Measurements from ENCODE around the gene FMN1. TPM values are rescaled to one million over a fixed set of nuclear protein-coding genes. Genes with fewer than 3 reads are reported as not detected.

FMN1 gene
- total and polyA plus RNA-seq, 10 of the 15 experiments (the other 5 are each of a cell fraction or from before 2014, with no cell fraction given) = 0.05 to 0.16 (median 0.08) TPM; not detected in 4

GRCh38 chr15:32824777-32825176 lies 369.7 kb downstream of the FMN1 start:
- H3K27ac ChIP-seq (ENCODE audit: control insufficient read depth, insufficient read depth) = no peak overlapping the region
- ATAC-seq (no peak), DNase-seq (ENCODE audit: low read depth, low spot score) (no peak), FAIRE-seq (no peak)
- H3K9ac ChIP-seq (ENCODE audit: control insufficient read depth, insufficient read depth, low read length) = no peak overlapping the region
- 75% methylated on average over 5 of the region's 5 CpGs for WGBS (ENCODE audit: insufficient coverage, insufficient replicate concordance, low lambda C conversion rate, missing lambda C conversion rate)
- no peaks in the 10 kb centered on the region for H4K20me1 ChIP-seq (ENCODE audit: control insufficient read depth, insufficient read depth)
- no peaks in the 10 kb centered on the region; a peak in 2 of 4 replicates for H3K27me3 ChIP-seq (replicated peaks in 1 of 2; ENCODE audit: control insufficient read depth in 2 of 2, insufficient read depth in 2 of 2, low read length in 1 of 2)
- no peak overlapping the region for H3K4me2 ChIP-seq (ENCODE audit: control insufficient read depth, insufficient read depth)
- H3K9me3 ChIP-seq (replicated peaks; ENCODE audit: control insufficient read depth, insufficient read depth, low read length) = no peaks in the 10 kb centered on the region
- H2AFZ ChIP-seq (ENCODE audit: control insufficient read depth, low read depth, low read length) = no peak overlapping the region
- ChIA-PET POLR2A (no interaction called here), SMC1A (ENCODE audit: uncharacterized antibody, unreplicated experiment) (no interaction called here), RAD21 (ENCODE audit: unreplicated experiment) (no interaction called here), CTCF (no interaction called here)
- intact Hi-C loops (cut with micrococcal nuclease; ENCODE audit: unreplicated experiment) = no loop called here
- in situ Hi-C loops (cut with MboI) = no loop called here
- TF ChIP-seq MTA2 (IDR thresholded peaks at IDR 0.05; ENCODE audit: low read depth) (no peak), BACH1 (IDR thresholded peaks at IDR 0.05; ENCODE audit: borderline replicate concordance) (no peak), NFIC (IDR thresholded peaks at IDR 0.05; ENCODE audit: low read depth, low read length) (no peak), SIN3A (IDR thresholded peaks at IDR 0.05; ENCODE audit: low read depth, low read length) (no peak), ATF2 (IDR thresholded peaks at IDR 0.05; ENCODE audit: low read length) (no peak)
- no peaks in the 10 kb centered on the region for H3K79me2 ChIP-seq (ENCODE audit: control insufficient read depth, insufficient read depth, low read length)
- H3K36me3 ChIP-seq (ENCODE audit: control insufficient read depth in 2 of 2, insufficient read depth in 2 of 2, low read length in 1 of 2) = no peaks in the 10 kb centered on the region
- H3K4me1 ChIP-seq (ENCODE audit: control insufficient read depth, insufficient read depth, low read length) = no peaks in the 10 kb centered on the region
- H3K4me3 ChIP-seq = no peak overlapping the region
- BruUV-seq (replicated peaks) = no TSS peak

GRCh38 chr15:32823750-32824149 lies 370.8 kb downstream of the FMN1 start:
- ChIA-PET CTCF (no interaction called here), RAD21 (ENCODE audit: unreplicated experiment) (no interaction called here), SMC1A (ENCODE audit: uncharacterized antibody, unreplicated experiment) (no interaction called here), POLR2A (no interaction called here)
- Histone ChIP-seq H3K36me3 (ENCODE audit: control insufficient read depth in 2 of 2, insufficient read depth in 2 of 2, low read length in 1 of 2) (no peaks in the 10 kb centered on the region), H3K4me2 (ENCODE audit: control insufficient read depth, insufficient read depth) (no peak overlapping the region), H2AFZ (ENCODE audit: control insufficient read depth, low read depth, low read length) (no peak overlapping the region), H4K20me1 (ENCODE audit: control insufficient read depth, insufficient read depth) (no peaks in the 10 kb centered on the region), H3K4me1 (ENCODE audit: control insufficient read depth, insufficient read depth, low read length) (no peaks in the 10 kb centered on the region), H3K27ac (ENCODE audit: control insufficient read depth, insufficient read depth) (no peak overlapping the region), H3K9me3 (replicated peaks; ENCODE audit: control insufficient read depth, insufficient read depth, low read length) (no peaks in the 10 kb centered on the region), H3K27me3 (replicated peaks in 1 of 2; ENCODE audit: control insufficient read depth in 2 of 2, insufficient read depth in 2 of 2, low read length in 1 of 2) (no peaks in the 10 kb centered on the region; a peak in 1 of 4 replicates), H3K4me3 (no peak overlapping the region), H3K79me2 (ENCODE audit: control insufficient read depth, insufficient read depth, low read length) (no peaks in the 10 kb centered on the region), H3K9ac (ENCODE audit: control insufficient read depth, insufficient read depth, low read length) (no peak overlapping the region)
- DNase-seq (ENCODE audit: low read depth, low spot score) (no peak), FAIRE-seq (no peak), ATAC-seq (no peak)
- intact Hi-C loops (cut with micrococcal nuclease; ENCODE audit: unreplicated experiment) (no loop called here), in situ Hi-C loops (cut with MboI) (no loop called here)
- BruUV-seq (replicated peaks) = no TSS peak
- 9% methylated on average over 4 of the region's 4 CpGs for whole genome bisulfite sequencing (ENCODE audit: insufficient coverage, insufficient replicate concordance, low lambda C conversion rate, missing lambda C conversion rate)
- TF ChIP-seq NKRF (conservative IDR thresholded peaks at IDR 0.05) (no peak), SMAD5 (IDR thresholded peaks at IDR 0.05; ENCODE audit: low read depth) (no peak), ZNF384 (IDR thresholded peaks at IDR 0.05; ENCODE audit: borderline replicate concordance, low read depth, low read length) (no peak)

Measured in GM12878 (cell line).